Measurements from ENCODE around the gene BAIAP2.

- TF ChIP-seq ZFX (IDR thresholded peaks at IDR 0.05) (no peak), CTCF (conservative IDR thresholded peaks at IDR 0.05) (no peak)
These were observed 6.5 kb upstream of the BAIAP2 start for GRCh38 chr17:81028506-81028858.

Data from C4-2B (cell line).